OCI-LY3 (cell line): ENCODE measurements around the gene MEN1.

ENCODE experiments used
- EZH2phosphoT487 ChIP-seq: fragments of 200-600 bp; shearing (Covaris generic); IDR thresholded peaks from 2 replicates; pipeline ENCODE4 v1.6.1; 2018; ENCODE audit warnings: antibody characterized with exemption, mixed run types, low read depth
- TF ChIP-seq, protein P1 (sequence below): fragments of 200-600, 300-600 bp; sonication (generic); IDR thresholded peaks from 2 replicates; pipeline ENCODE4 v1.5.1; 2014; ENCODE audit warnings: antibody characterized with exemption, low read length, low read depth

- TF ChIP-seq, protein P1, sequence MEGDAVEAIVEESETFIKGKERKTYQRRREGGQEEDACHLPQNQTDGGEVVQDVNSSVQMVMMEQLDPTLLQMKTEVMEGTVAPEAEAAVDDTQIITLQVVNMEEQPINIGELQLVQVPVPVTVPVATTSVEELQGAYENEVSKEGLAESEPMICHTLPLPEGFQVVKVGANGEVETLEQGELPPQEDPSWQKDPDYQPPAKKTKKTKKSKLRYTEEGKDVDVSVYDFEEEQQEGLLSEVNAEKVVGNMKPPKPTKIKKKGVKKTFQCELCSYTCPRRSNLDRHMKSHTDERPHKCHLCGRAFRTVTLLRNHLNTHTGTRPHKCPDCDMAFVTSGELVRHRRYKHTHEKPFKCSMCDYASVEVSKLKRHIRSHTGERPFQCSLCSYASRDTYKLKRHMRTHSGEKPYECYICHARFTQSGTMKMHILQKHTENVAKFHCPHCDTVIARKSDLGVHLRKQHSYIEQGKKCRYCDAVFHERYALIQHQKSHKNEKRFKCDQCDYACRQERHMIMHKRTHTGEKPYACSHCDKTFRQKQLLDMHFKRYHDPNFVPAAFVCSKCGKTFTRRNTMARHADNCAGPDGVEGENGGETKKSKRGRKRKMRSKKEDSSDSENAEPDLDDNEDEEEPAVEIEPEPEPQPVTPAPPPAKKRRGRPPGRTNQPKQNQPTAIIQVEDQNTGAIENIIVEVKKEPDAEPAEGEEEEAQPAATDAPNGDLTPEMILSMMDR: no peak
- no peak for TF ChIP-seq EZH2phosphoT487
These were observed 49.4 kb upstream of the MEN1 start for GRCh38 chr11:64859542-64860414.
